Heart right ventricle (tissue), 16 donors: Measurements from ENCODE around the gene ARL6IP4. TPM values are rescaled to one million over a fixed set of nuclear protein-coding genes. Genes with fewer than 3 reads are reported as not detected.

Experiments
- ATAC-seq, 8 donors: fragments of 200-7000 bp; cut with Tn5 transposase; one replicate each; pipeline ENCODE4 v1.9.1; 2020; ENCODE audit warnings: mild to moderate bottlenecking in 8 of 8, moderate library complexity in 8 of 8, moderate number of reproducible peaks in 1 of 8
- DNase-seq, 2 donors: peaks; one replicate each; pipeline ENCODE4 v3.0.0-alpha.2; 2020
- H3K27ac ChIP-seq, 10 donors: fragments of 200-600 bp; sonication (generic) in 2 of 10; one replicate each; pipeline versions ENCODE4 v1.5.0 to v1.8.0; 2020 to 2022; ENCODE audit warnings: mild to moderate bottlenecking in 3 of 10
- H3K27me3 ChIP-seq, 7 donors: fragments of 200-600 bp; one replicate each; pipeline ENCODE4 v1.8.0; 2021 to 2022; ENCODE audit warnings: mild to moderate bottlenecking in 2 of 7
- H3K36me3 ChIP-seq, 9 donors: fragments of 200-600 bp; sonication (generic) in 1 of 9; one replicate each; pipeline versions ENCODE4 v1.5.0 to v1.8.0; 2020 to 2022; ENCODE audit warnings: mild to moderate bottlenecking in 2 of 9
- H3K4me1 ChIP-seq, 9 donors: fragments of 200-600 bp; sonication (generic) in 1 of 9; one replicate each; pipeline versions ENCODE4 v1.5.0 to v1.8.0; 2020 to 2022; ENCODE audit warnings: mild to moderate bottlenecking in 4 of 9
- H3K4me3 ChIP-seq, 10 donors: fragments of 200-600 bp; sonication (generic) in 2 of 10; one replicate each; pipeline versions ENCODE4 v1.5.0 to v1.8.0; 2020 to 2022; ENCODE audit warnings: mild to moderate bottlenecking in 7 of 10, moderate library complexity in 2 of 10
- H3K9me3 ChIP-seq, 11 donors: fragments of 200-600 bp in 10 of 11; sonication (generic) in 2 of 11; one replicate each; pipeline versions ENCODE4 v1.5.0 to v1.8.0; 2013 to 2022; ENCODE audit warnings: mild to moderate bottlenecking in 2 of 11, control low read depth in 1 of 11, moderate library complexity in 1 of 11
- CTCF ChIP-seq, 9 donors: fragments of 200-600 bp; sonication (generic) in 2 of 9; IDR thresholded peaks; one replicate each; pipeline versions ENCODE4 v1.5.0 to v1.8.0; 2021 to 2022; ENCODE audit warnings: antibody characterized with exemption in 9 of 9, mild to moderate bottlenecking in 5 of 9, moderate library complexity in 1 of 9
- WGBS, 2 donors: extraction: QIAGEN DNeasy Blood & Tissue Kit; methylation state at CpG; one replicate each; pipeline ENCODE4 v1.1.7; 2013; ENCODE audit warnings: inconsistent platforms in 1 of 2; 5-methylcytosine and 5-hydroxymethylcytosine counted together
- intact Hi-C, 10 donors: fragments of 100-400 bp; cut with DNase I; formaldehyde crosslinking; loops; one replicate each; pipeline versions ENCODE4 v1.11.1 to v1.14.2; 2022
- microRNA-seq, 2 donors: library from miRNA; unstranded; fragments of <30 nt; microRNA quantifications; one replicate each; pipeline ENCODE4 v1.2.0, GENCODE V29; 2021
- polyA plus RNA-seq, 2 donors: library from polyadenylated mRNA; stranded (reverse); fragments of 200-250 nt; gene quantifications; one replicate each; pipeline ENCODE4 v1.2.3, GENCODE V29; 2013
- total RNA-seq, 10 donors: library from RNA; stranded (reverse); fragmentation: NEBNext Ultra II Directional in 3 of 10; extraction: Animal tissue kit (Norgen Biotek cat#: 25700) in 3 of 10; gene quantifications; one replicate each; pipeline versions ENCODE4 v1.2.1 to v1.2.4, GENCODE V29; 2021 to 2023
- donor health status: Arrhythmogenic right ventricular cardiomyopathy.
- donor health status: ischemic (EF 13 %, LVEDD 7.1; RV severe dilation, severe dysfunction).
- donor health status: healthy with polysubstance abuse.
- donor health status: DM: no; HTN: yes; CAD: no.
- donor health status: DM: no; HTN: no; CAD: no.
- donor health status: ischemic (EF 25% LVEDD 6.9; RV normal size, moderate dysfunction).
- donor health status: ischemic (EF 25% LVEDD 5.7; RV mildly dilated, moderate dysfunction).
- donor health status: healthy.
- donor health status: DM: yes; HTN: yes; CAD: no.
- donor health status: Ischemic cardiomyopathy.
- donor health status: ischemic (EF 35%, LVEDD 5.7; RV mildly dilated, moderate dysfunction).
- donor health status: nonischemic (EF 11% LVEDD 7.7; RV severe dilation, severe dysfunction).
- donor health status: DM: yes; HTN: yes; CAD: no.
- donor health status: PGD.
- donor health status: ischemic (EF 29% LVEDD 5.4; RV normal size, mild dysfunction).
- donor health status: nonischemic (EF 23%, LVEDD 6.1; RV moderate dilation, normal function).

Gene ARL6IP4
- total and polyA plus RNA-seq, 12 donors = 125 to 319 (median 145) TPM

GRCh38 chr12:123031171-123031845 is 50.8 kb downstream of the ARL6IP4 start:
- H3K4me3 ChIP-seq = no peak overlapping the region
- ATAC-seq = no peak
- no peak for DNase-seq
- no peaks in the 10 kb centered on the region for H3K9me3 ChIP-seq
- H3K27ac ChIP-seq = no peak overlapping the region
- WGBS, 2 donors = 95 to 96% methylated on average over 10 of the region's 10 CpGs
- H3K27me3 ChIP-seq = no peaks in the 10 kb centered on the region
- intact Hi-C loops = no loop called here
- no peak for TF ChIP-seq CTCF (IDR thresholded peaks at IDR 0.05)
- H3K36me3 ChIP-seq = peaks cover 0 to 72% (median 16%) of the 10 kb centered on the region in 9 donors
- H3K4me1 ChIP-seq = peaks cover 0 to 23% (median 13%) of the 10 kb centered on the region in 9 donors

Small RNA genes lying within 50 kb of the gene (microRNA-seq; reads per million reads assigned to microRNA genes)
- 0 reads per million in 2 donors for gene MIR4304

Other genes starting within 250 kb of the ARL6IP4 start
- gene HCAR1, start 249.8 kb upstream of the ARL6IP4 start, total RNA-seq = under 1 TPM in 7 of 10 donors, not detected in 3; 0.05 to 0.28 (median 0.09) TPM
- under 1 TPM; 0.04 to 0.07 TPM for gene HCAR1, start 249.8 kb upstream of the ARL6IP4 start, polyA plus RNA-seq
- gene DENR, start 227.9 kb upstream of the ARL6IP4 start, total RNA-seq = 10 to 100 TPM; 23.1 to 31.0 (median 25.9) TPM
- 10 to 100 TPM; 16.5 to 19.2 TPM for gene DENR, start 227.9 kb upstream of the ARL6IP4 start, polyA plus RNA-seq
- 1 to 10 TPM in 5 of 10 donors, under 1 TPM in 5; 0.47 to 2.2 (median 0.90) TPM for gene CCDC62, start 206.1 kb upstream of the ARL6IP4 start, total RNA-seq
- gene CCDC62, start 206.1 kb upstream of the ARL6IP4 start, polyA plus RNA-seq = under 1 TPM; 0.12 to 0.37 TPM
- 10 to 100 TPM; 13.7 to 26.4 (median 17.5) TPM for gene HIP1R, start 145.2 kb upstream of the ARL6IP4 start, total RNA-seq
- 10 to 100 TPM; 25.9 to 37.7 TPM for gene HIP1R, start 145.2 kb upstream of the ARL6IP4 start, polyA plus RNA-seq
- 10 to 100 TPM; 17.6 to 33.2 (median 19.8) TPM for gene VPS37B, start 84.6 kb upstream of the ARL6IP4 start, total RNA-seq
- 10 to 100 TPM; 16.4 to 26.7 TPM for gene VPS37B, start 84.6 kb upstream of the ARL6IP4 start, polyA plus RNA-seq
- 1 to 10 TPM; 2.7 to 5.8 (median 4.5) TPM for gene ABCB9, start 14.2 kb upstream of the ARL6IP4 start, total RNA-seq
- 1 to 10 TPM; 1.9 to 6.0 TPM for gene ABCB9, start 14.2 kb upstream of the ARL6IP4 start, polyA plus RNA-seq
- gene OGFOD2, start 5.4 kb upstream of the ARL6IP4 start, total RNA-seq = 10 to 100 TPM; 10.6 to 17.1 (median 12.0) TPM
- gene OGFOD2, start 5.4 kb upstream of the ARL6IP4 start, polyA plus RNA-seq = 10 to 100 TPM; 12.0 to 15.9 TPM
- gene PITPNM2, start 170.4 kb downstream of the ARL6IP4 start, total RNA-seq = 10 to 100 TPM; 13.3 to 32.7 (median 18.7) TPM
- 10 to 100 TPM in 1 of 2 donors, 1 to 10 TPM in 1; 5.6 to 16.5 TPM for gene PITPNM2, start 170.4 kb downstream of the ARL6IP4 start, polyA plus RNA-seq